Measurements from ENCODE around the gene NSUN4.
"Not testable (repeated sequence)": the region's sequence is repeated elsewhere in the genome, so short reads cannot be mapped to it uniquely, and the experiment has no call there.

The NSUN4 gene

DNA sequence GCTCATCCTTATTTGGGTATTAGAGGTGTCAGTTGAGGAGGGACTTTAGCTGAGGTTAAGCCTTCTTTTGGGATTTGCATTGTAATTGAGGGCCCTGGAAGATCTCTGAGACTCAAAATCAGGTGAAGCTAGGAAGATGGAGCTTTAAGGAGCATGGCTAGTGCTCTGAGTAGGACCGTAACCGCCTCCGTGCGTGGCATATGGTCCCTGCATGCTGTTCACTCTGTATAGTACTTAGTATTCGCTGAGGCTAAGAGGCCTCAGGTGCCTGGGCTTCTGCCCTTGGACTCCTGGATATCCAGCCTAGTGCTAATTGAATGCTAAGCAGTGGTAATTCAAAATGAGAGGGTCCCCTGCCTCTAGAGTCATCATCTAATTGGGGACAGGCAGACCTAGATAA is 22.5 kb downstream of the NSUN4 start:
- H3K9ac ChIP-seq (ENCODE audit: low read depth, low read length, poor library complexity, severe bottlenecking): no peak overlapping the region
- no peak overlapping the region for H3K4me3 ChIP-seq (ENCODE audit: low read length, poor library complexity, severe bottlenecking)
- no peaks in the 10 kb centered on the region for H3K79me2 ChIP-seq (ENCODE audit: insufficient read depth, low read length)
- H3K9me3 ChIP-seq (ENCODE audit: insufficient read depth, low read depth, low read length): no peaks in the 10 kb centered on the region
- no peak for TF ChIP-seq EZH2phosphoT487 (IDR thresholded peaks at IDR 0.05; ENCODE audit: borderline replicate concordance)
- TF ChIP-seq, protein P1, sequence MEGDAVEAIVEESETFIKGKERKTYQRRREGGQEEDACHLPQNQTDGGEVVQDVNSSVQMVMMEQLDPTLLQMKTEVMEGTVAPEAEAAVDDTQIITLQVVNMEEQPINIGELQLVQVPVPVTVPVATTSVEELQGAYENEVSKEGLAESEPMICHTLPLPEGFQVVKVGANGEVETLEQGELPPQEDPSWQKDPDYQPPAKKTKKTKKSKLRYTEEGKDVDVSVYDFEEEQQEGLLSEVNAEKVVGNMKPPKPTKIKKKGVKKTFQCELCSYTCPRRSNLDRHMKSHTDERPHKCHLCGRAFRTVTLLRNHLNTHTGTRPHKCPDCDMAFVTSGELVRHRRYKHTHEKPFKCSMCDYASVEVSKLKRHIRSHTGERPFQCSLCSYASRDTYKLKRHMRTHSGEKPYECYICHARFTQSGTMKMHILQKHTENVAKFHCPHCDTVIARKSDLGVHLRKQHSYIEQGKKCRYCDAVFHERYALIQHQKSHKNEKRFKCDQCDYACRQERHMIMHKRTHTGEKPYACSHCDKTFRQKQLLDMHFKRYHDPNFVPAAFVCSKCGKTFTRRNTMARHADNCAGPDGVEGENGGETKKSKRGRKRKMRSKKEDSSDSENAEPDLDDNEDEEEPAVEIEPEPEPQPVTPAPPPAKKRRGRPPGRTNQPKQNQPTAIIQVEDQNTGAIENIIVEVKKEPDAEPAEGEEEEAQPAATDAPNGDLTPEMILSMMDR (conservative IDR thresholded peaks at IDR 0.05; ENCODE audit: low read length): no peak
- H3K36me3 ChIP-seq (ENCODE audit: insufficient read depth, low read length): peaks cover 43% of the 10 kb centered on the region; the same call in 1 of the 2 replicates
- H4K20me1 ChIP-seq (ENCODE audit: insufficient read depth, low read length, poor library complexity, severe bottlenecking): no peaks in the 10 kb centered on the region
- no peaks in the 10 kb centered on the region for H3K4me1 ChIP-seq (ENCODE audit: insufficient read depth, low read length, poor library complexity, severe bottlenecking)
- no peak overlapping the region for H2AFZ ChIP-seq (ENCODE audit: low read length)
- H3K4me2 ChIP-seq (ENCODE audit: low read depth, low read length, poor library complexity, severe bottlenecking): no peak overlapping the region
- no peaks in the 10 kb centered on the region for H3K27me3 ChIP-seq (ENCODE audit: insufficient read depth, low read length, poor library complexity, severe bottlenecking)
- no peaks in the 10 kb centered on the region for H3F3A ChIP-seq (ENCODE audit: low read depth)
- H3K9me2 ChIP-seq (replicated peaks; ENCODE audit: low read depth, low read length): no peaks in the 10 kb centered on the region

DNA sequence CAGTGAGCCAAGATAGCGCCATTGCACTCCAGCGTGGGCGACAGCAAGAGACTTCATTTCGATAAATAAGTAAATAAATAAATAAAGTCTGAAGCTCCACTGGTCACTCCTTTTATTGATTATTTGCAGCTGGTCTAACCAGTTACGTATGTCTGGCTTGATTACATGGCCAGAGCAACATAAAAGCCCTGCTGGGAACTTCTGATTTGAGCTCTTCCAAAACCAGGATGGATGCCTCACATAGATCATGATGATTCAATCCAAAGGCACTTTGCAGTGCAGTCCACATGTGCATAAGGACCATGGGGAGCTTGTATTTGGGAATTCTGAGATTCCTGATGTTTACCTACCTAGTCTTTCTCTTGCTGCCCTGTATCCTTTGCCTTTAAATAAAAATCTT is 24.0 kb downstream of the NSUN4 start:
- Histone ChIP-seq H2AFZ (ENCODE audit: low read length) (no peak overlapping the region), H3K79me2 (ENCODE audit: insufficient read depth, low read length) (no peaks in the 10 kb centered on the region), H3K4me1 (ENCODE audit: insufficient read depth, low read length, poor library complexity, severe bottlenecking) (no peaks in the 10 kb centered on the region), H3K4me2 (ENCODE audit: low read depth, low read length, poor library complexity, severe bottlenecking) (no peak overlapping the region), H3K9ac (ENCODE audit: low read depth, low read length, poor library complexity, severe bottlenecking) (no peak overlapping the region), H3K4me3 (ENCODE audit: low read length, poor library complexity, severe bottlenecking) (no peak overlapping the region), H3K36me3 (ENCODE audit: insufficient read depth, low read length) (peaks cover 48% of the 10 kb centered on the region; the same call in 1 of the 2 replicates), H3K9me2 (replicated peaks; ENCODE audit: low read depth, low read length) (no peaks in the 10 kb centered on the region), H3K27me3 (ENCODE audit: insufficient read depth, low read length, poor library complexity, severe bottlenecking) (no peaks in the 10 kb centered on the region), H3K9me3 (ENCODE audit: insufficient read depth, low read depth, low read length) (no peaks in the 10 kb centered on the region), H3F3A (ENCODE audit: low read depth) (no peaks in the 10 kb centered on the region), H4K20me1 (ENCODE audit: insufficient read depth, low read length, poor library complexity, severe bottlenecking) (no peaks in the 10 kb centered on the region)
- TF ChIP-seq, protein P1 (conservative IDR thresholded peaks at IDR 0.05; ENCODE audit: low read length): no peak

DNA sequence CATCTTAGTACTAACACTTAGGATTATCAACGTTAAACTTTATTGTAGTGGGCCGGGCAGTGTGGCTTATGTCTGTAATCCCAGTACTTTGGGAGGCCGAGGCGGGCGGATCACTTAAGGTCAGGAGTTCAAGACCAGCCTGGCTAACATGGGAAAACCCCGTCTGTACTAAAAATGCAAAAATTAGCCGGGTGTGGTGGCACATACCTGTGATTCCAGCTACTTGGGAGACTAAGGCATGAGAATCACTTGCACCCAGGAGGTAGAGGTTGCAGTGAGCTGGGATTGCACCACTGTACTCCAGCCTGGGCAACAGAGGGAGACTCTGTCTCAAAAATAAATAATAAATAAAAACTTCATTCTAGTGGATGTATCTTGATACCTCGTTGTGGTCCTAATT is 25.2 kb downstream of the NSUN4 start:
- H3K9me2 ChIP-seq (replicated peaks; ENCODE audit: low read depth, low read length); H2AFZ ChIP-seq (ENCODE audit: low read length); H4K20me1 ChIP-seq (ENCODE audit: insufficient read depth, low read length, poor library complexity, severe bottlenecking); H3K9me3 ChIP-seq (ENCODE audit: insufficient read depth, low read depth, low read length); H3K4me2 ChIP-seq (ENCODE audit: low read depth, low read length, poor library complexity, severe bottlenecking); H3F3A ChIP-seq (ENCODE audit: low read depth); H3K79me2 ChIP-seq (ENCODE audit: insufficient read depth, low read length); H3K4me1 ChIP-seq (ENCODE audit: insufficient read depth, low read length, poor library complexity, severe bottlenecking); H3K27me3 ChIP-seq (ENCODE audit: insufficient read depth, low read length, poor library complexity, severe bottlenecking); H3K4me3 ChIP-seq (ENCODE audit: low read length, poor library complexity, severe bottlenecking); H3K9ac ChIP-seq (ENCODE audit: low read depth, low read length, poor library complexity, severe bottlenecking): not testable (repeated sequence)
- peaks cover 43% of the 10 kb centered on the region; the same call in 1 of the 2 replicates for H3K36me3 ChIP-seq (ENCODE audit: insufficient read depth, low read length)

GRCh38 chr1:46367072-46367471 is 26.5 kb downstream of the NSUN4 start:
- Histone ChIP-seq H3K9me2 (replicated peaks; ENCODE audit: low read depth, low read length) (no peaks in the 10 kb centered on the region), H3K9me3 (ENCODE audit: insufficient read depth, low read depth, low read length) (no peaks in the 10 kb centered on the region), H3K27me3 (ENCODE audit: insufficient read depth, low read length, poor library complexity, severe bottlenecking) (no peaks in the 10 kb centered on the region), H3K36me3 (ENCODE audit: insufficient read depth, low read length) (peaks cover 30% of the 10 kb centered on the region; the same call in 1 of the 2 replicates), H3K9ac (ENCODE audit: low read depth, low read length, poor library complexity, severe bottlenecking) (no peak overlapping the region), H3K4me3 (ENCODE audit: low read length, poor library complexity, severe bottlenecking) (no peak overlapping the region), H4K20me1 (ENCODE audit: insufficient read depth, low read length, poor library complexity, severe bottlenecking) (no peaks in the 10 kb centered on the region), H3K4me2 (ENCODE audit: low read depth, low read length, poor library complexity, severe bottlenecking) (no peak overlapping the region), H3F3A (ENCODE audit: low read depth) (no peaks in the 10 kb centered on the region), H3K79me2 (ENCODE audit: insufficient read depth, low read length) (no peaks in the 10 kb centered on the region), H3K4me1 (ENCODE audit: insufficient read depth, low read length, poor library complexity, severe bottlenecking) (no peaks in the 10 kb centered on the region), H2AFZ (ENCODE audit: low read length) (no peak overlapping the region)
- TF ChIP-seq EZH2phosphoT487 (IDR thresholded peaks at IDR 0.05; ENCODE audit: borderline replicate concordance): no peak
- TF ChIP-seq, protein P1 (conservative IDR thresholded peaks at IDR 0.05; ENCODE audit: low read length): no peak

DNA sequence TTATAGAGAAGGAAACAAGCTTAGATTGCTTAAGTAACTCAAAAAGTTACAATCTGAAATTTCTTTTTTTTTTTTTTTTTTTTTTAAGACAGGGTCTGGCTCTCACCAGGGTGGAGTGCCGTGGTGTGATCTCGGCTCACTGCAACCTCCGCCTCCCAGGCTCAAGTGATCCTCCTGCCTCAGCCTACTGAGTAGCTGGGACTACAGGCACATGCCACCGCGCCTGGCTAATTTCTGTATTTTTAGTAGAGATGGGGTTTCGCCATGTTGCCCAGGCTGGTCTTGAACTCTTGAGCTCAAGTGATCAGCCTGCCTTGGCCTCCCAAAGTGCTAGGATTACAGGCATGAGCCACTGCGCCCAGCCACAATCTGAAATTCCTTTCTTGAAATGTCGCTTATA is 27.1 kb downstream of the NSUN4 start:
- H4K20me1 ChIP-seq (ENCODE audit: insufficient read depth, low read length, poor library complexity, severe bottlenecking); H3K9me3 ChIP-seq (ENCODE audit: insufficient read depth, low read depth, low read length); H3K9ac ChIP-seq (ENCODE audit: low read depth, low read length, poor library complexity, severe bottlenecking); H3K79me2 ChIP-seq (ENCODE audit: insufficient read depth, low read length); H3K27me3 ChIP-seq (ENCODE audit: insufficient read depth, low read length, poor library complexity, severe bottlenecking); H3K4me3 ChIP-seq (ENCODE audit: low read length, poor library complexity, severe bottlenecking); H2AFZ ChIP-seq (ENCODE audit: low read length); H3K4me2 ChIP-seq (ENCODE audit: low read depth, low read length, poor library complexity, severe bottlenecking); H3K4me1 ChIP-seq (ENCODE audit: insufficient read depth, low read length, poor library complexity, severe bottlenecking); H3F3A ChIP-seq (ENCODE audit: low read depth); H3K9me2 ChIP-seq (replicated peaks; ENCODE audit: low read depth, low read length): not testable (repeated sequence)
- peaks cover 24% of the 10 kb centered on the region; the same call in 1 of the 2 replicates for H3K36me3 ChIP-seq (ENCODE audit: insufficient read depth, low read length)

All from Loucy (cell line).